CD14-positive monocyte (primary cell): ENCODE measurements around the gene TEDDM1. TPM values are rescaled to one million over a fixed set of nuclear protein-coding genes. Genes with fewer than 3 reads are reported as not detected.
A peak's percentile ranks its signal among the peaks of the same experiment; 100 is the strongest.

ENCODE experiments used
- DNase-seq, 3 donors: peaks; one replicate each; pipeline ENCODE4 v3.0.0-alpha.2; 2011 to 2022
- H2AFZ ChIP-seq: 2 replicates; pipeline ENCODE4 v1.6.0; 2012; ENCODE audit warnings: mild to moderate bottlenecking, low read depth, low read length, inconsistent platforms; ENCODE audit not compliant: insufficient read depth, poor library complexity, severe bottlenecking
- H3K27ac ChIP-seq, 2 donors: 1 replicate in 1 of 2; 2 replicates in 1 of 2; pipeline ENCODE4 v1.5.1; 2012 to 2013; ENCODE audit warnings: low read length in 2 of 2, control low read depth in 1 of 2, inconsistent platforms in 1 of 2, low read depth in 1 of 2, mild to moderate bottlenecking in 1 of 2
- H3K27me3 ChIP-seq, 2 donors: one replicate each; pipeline versions ENCODE4 v1.6.0 to v1.6.1; 2011 to 2013; ENCODE audit warnings: low read length in 2 of 2; ENCODE audit not compliant: control insufficient read depth in 2 of 2, insufficient read depth in 2 of 2
- H3K36me3 ChIP-seq, 2 donors: replicated peaks in 1 of 2; 1 replicate in 1 of 2; 2 replicates in 1 of 2; pipeline versions ENCODE4 v1.5.1 to v1.6.1; 2012 to 2013; ENCODE audit warnings: low read length in 2 of 2, control low read depth in 1 of 2, inconsistent platforms in 1 of 2, mild to moderate bottlenecking in 1 of 2; ENCODE audit not compliant: insufficient read depth in 2 of 2, control insufficient read depth in 1 of 2
- H3K4me1 ChIP-seq, 2 donors: 1 replicate in 1 of 2; 2 replicates in 1 of 2; pipeline versions ENCODE4 v1.5.1 to v1.6.1; 2012 to 2013; ENCODE audit warnings: low read length in 2 of 2, control low read depth in 1 of 2, inconsistent platforms in 1 of 2, mild to moderate bottlenecking in 1 of 2, moderate library complexity in 1 of 2; ENCODE audit not compliant: insufficient read depth in 2 of 2, control insufficient read depth in 1 of 2
- H3K4me2 ChIP-seq: replicated peaks from 2 replicates; pipeline ENCODE3; 2012; ENCODE audit warnings: low read length, moderate library complexity, mild to moderate bottlenecking; ENCODE audit not compliant: poor library complexity, severe bottlenecking; ENCODE audit errors: extremely low read depth
- H3K4me3 ChIP-seq, 3 experiments: fragments of 200-600 bp in 1 of 3; sonication (generic) in 1 of 3; replicated peaks in 1 of 3; 1 replicate in 2 of 3; 2 replicates in 1 of 3; pipeline ENCODE4 v1.5.1; 2011 to 2013; ENCODE audit warnings: low read length in 3 of 3, mild to moderate bottlenecking in 3 of 3, control low read depth in 2 of 3, low read depth in 2 of 3, inconsistent platforms in 1 of 3, moderate library complexity in 1 of 3
- H3K79me2 ChIP-seq: 2 replicates; pipeline ENCODE4 v1.6.0; 2012; ENCODE audit warnings: mild to moderate bottlenecking, control low read depth, inconsistent platforms, low read length, moderate library complexity; ENCODE audit not compliant: insufficient read depth
- H3K9ac ChIP-seq: 2 replicates; pipeline ENCODE4 v1.6.0; 2017; ENCODE audit warnings: low read length, mild to moderate bottlenecking; ENCODE audit not compliant: insufficient read depth, poor library complexity, severe bottlenecking
- H3K9me3 ChIP-seq, 2 donors: replicated peaks in 1 of 2; 1 replicate in 1 of 2; 2 replicates in 1 of 2; pipeline versions ENCODE4 v1.5.1 to v1.6.1; 2012 to 2013; ENCODE audit warnings: low read length in 2 of 2, control low read depth in 1 of 2; ENCODE audit not compliant: control insufficient read depth in 1 of 2, insufficient read depth in 1 of 2
- H4K20me1 ChIP-seq: 2 replicates; pipeline ENCODE4 v1.6.0; 2012; ENCODE audit warnings: mild to moderate bottlenecking, low read length, control low read depth, moderate library complexity; ENCODE audit not compliant: insufficient read depth
- H3K27ac Mint-ChIP-seq, 7 donors: one replicate each; pipeline ENCODE4 v1.8.0; 2020; ENCODE audit warnings: mild to moderate bottlenecking in 7 of 7, mixed read lengths in 7 of 7, moderate library complexity in 6 of 7, inconsistent platforms in 2 of 7
- H3K27me3 Mint-ChIP-seq, 3 donors: one replicate each; pipeline ENCODE4 v1.8.0; 2021 to 2022; ENCODE audit warnings: low read depth in 3 of 3, mild to moderate bottlenecking in 3 of 3, mixed read lengths in 3 of 3, moderate library complexity in 3 of 3, inconsistent platforms in 1 of 3
- H3K36me3 Mint-ChIP-seq, 2 donors: one replicate each; pipeline ENCODE4 v1.8.0; 2020; ENCODE audit warnings: mixed read lengths in 2 of 2, inconsistent platforms in 1 of 2, mild to moderate bottlenecking in 1 of 2
- H3K4me1 Mint-ChIP-seq: one replicate; pipeline ENCODE4 v1.8.0; 2020; ENCODE audit warnings: mild to moderate bottlenecking, mixed read lengths
- H3K4me3 Mint-ChIP-seq, 2 donors: one replicate each; pipeline ENCODE4 v1.8.0; 2020; ENCODE audit warnings: mild to moderate bottlenecking in 2 of 2, mixed read lengths in 2 of 2, moderate library complexity in 1 of 2
- H3K9me3 Mint-ChIP-seq, 7 donors: one replicate each; pipeline ENCODE4 v1.8.0; 2020 to 2022; ENCODE audit warnings: mixed read lengths in 7 of 7, mild to moderate bottlenecking in 6 of 7, moderate library complexity in 6 of 7, inconsistent platforms in 2 of 7
- WGBS: methylation state at CpG from one replicate; pipeline ENCODE4 v1.1.5; 2013; ENCODE audit warnings: missing lambda C conversion rate; ENCODE audit not compliant: insufficient coverage; 5-methylcytosine and 5-hydroxymethylcytosine counted together
- intact Hi-C, 2 donors: fragments of 100-400 bp; cut with micrococcal nuclease; formaldehyde crosslinking; loops; one replicate each; pipeline versions ENCODE4 v1.15.0 to v1.15.1; 2023
- polyA plus RNA-seq, 3 donors: library from polyadenylated mRNA; depleted of rRNA in 1 of 3; unstranded in 2 of 3; stranded (reverse) in 1 of 3; fragments of 300-500 nt in 2 of 3; fragments of >200 nt in 1 of 3; fragmentation: Illumina TruSeq in 2 of 3; gene quantifications; 1 replicate in 2 of 3; 2 replicates in 1 of 3; pipeline ENCODE4 v1.2.3, GENCODE V29; 2012 to 2021
- TF ChIP-seq, protein P1 (sequence below): fragments of 200-600 bp; IDR thresholded peaks from one replicate; pipeline ENCODE4 v1.8.0; 2022; ENCODE audit warnings: antibody characterized with exemption, mild to moderate bottlenecking

The TEDDM1 gene
- polyA plus RNA-seq, 3 donors: 0.07 TPM; not detected in 2

DNA sequence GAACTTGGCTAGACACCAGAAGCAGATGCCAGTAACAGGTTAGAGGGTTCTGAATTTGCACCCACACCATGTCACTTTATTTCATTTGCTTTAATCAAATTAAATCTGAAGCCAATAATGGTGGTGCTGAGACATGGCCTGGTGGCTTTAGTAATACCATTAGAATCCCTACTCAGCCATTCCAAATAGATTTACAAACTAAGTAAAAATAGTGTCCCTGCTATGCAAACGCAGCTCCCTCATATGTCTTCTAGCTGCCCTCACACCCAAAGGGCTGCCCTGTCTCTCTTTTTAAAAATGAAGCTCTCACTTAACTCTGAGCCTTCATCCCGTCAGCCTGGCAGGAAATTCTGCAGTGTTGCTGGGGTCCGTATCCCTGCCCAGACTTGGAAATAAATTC, 29.9 kb downstream of the TEDDM1 start:
- Histone ChIP-seq H3K4me1 (no peaks in the 10 kb centered on the region), H4K20me1 (no peaks in the 10 kb centered on the region), H3K79me2 (no peaks in the 10 kb centered on the region), H3K36me3 (no peaks in the 10 kb centered on the region), H3K4me3 (no peak overlapping the region), H3K4me2 (no peak overlapping the region), H2AFZ (no peak overlapping the region), H3K27ac (no peak overlapping the region), H3K9me3 (no peaks in the 10 kb centered on the region), H3K27me3 (no peaks in the 10 kb centered on the region), H3K9ac (no peak overlapping the region)
- peaks cover 0 to 2% (median 2%) of the 10 kb centered on the region in 3 donors for H3K27me3 Mint-ChIP-seq
- no peak overlapping the region for H3K4me3 Mint-ChIP-seq
- intact Hi-C loops: no loop called here
- 61% methylated on average over 3 of the region's 3 CpGs for WGBS
- H3K27ac Mint-ChIP-seq: no peak overlapping the region
- H3K4me1 Mint-ChIP-seq: no peaks in the 10 kb centered on the region
- H3K36me3 Mint-ChIP-seq: no peaks in the 10 kb centered on the region
- TF ChIP-seq, protein P1, sequence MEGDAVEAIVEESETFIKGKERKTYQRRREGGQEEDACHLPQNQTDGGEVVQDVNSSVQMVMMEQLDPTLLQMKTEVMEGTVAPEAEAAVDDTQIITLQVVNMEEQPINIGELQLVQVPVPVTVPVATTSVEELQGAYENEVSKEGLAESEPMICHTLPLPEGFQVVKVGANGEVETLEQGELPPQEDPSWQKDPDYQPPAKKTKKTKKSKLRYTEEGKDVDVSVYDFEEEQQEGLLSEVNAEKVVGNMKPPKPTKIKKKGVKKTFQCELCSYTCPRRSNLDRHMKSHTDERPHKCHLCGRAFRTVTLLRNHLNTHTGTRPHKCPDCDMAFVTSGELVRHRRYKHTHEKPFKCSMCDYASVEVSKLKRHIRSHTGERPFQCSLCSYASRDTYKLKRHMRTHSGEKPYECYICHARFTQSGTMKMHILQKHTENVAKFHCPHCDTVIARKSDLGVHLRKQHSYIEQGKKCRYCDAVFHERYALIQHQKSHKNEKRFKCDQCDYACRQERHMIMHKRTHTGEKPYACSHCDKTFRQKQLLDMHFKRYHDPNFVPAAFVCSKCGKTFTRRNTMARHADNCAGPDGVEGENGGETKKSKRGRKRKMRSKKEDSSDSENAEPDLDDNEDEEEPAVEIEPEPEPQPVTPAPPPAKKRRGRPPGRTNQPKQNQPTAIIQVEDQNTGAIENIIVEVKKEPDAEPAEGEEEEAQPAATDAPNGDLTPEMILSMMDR: no peak
- H3K9me3 Mint-ChIP-seq: no peaks in the 10 kb centered on the region
- DNase-seq: no peak

DNA sequence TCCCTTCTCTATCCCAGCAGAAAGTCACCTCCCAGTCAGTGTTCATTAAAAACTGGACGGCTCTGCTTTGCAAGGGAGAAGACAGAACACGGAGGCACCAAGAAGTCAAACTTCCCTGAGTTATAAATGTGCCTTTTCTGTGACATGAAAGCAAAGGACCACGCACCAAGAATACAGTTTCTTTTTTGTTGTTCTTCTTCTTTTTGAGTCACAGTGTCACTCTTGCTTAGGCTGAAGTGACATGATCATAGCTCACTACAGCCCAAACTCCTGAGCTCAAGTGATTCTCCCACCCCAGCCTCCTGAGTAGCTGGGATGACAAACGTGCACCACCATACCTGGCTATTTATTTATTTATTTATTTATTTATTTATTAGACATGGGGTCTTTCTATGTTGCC, 31.6 kb downstream of the TEDDM1 start:
- Histone ChIP-seq H2AFZ (no peak overlapping the region), H3K9me3 (no peaks in the 10 kb centered on the region), H3K27me3 (no peaks in the 10 kb centered on the region), H3K79me2 (no peaks in the 10 kb centered on the region), H3K27ac (no peak overlapping the region), H4K20me1 (no peaks in the 10 kb centered on the region), H3K36me3 (no peaks in the 10 kb centered on the region), H3K4me3 (no peak overlapping the region), H3K9ac (no peak overlapping the region), H3K4me1 (no peaks in the 10 kb centered on the region), H3K4me2 (no peak overlapping the region)
- Mint-ChIP-seq H3K4me3 (no peak overlapping the region), H3K36me3 (no peaks in the 10 kb centered on the region), H3K27ac (peak overlapping the region in 1 of 7 donors; percentile 13), H3K9me3 (no peaks in the 10 kb centered on the region), H3K27me3 (no peaks in the 10 kb centered on the region), H3K4me1 (no peaks in the 10 kb centered on the region)
- TF ChIP-seq, protein P1: no peak
- intact Hi-C loops: no loop called here
- 57% methylated on average over 2 of the region's 4 CpGs for WGBS
- no peak for DNase-seq
